ENCODE measurements around the gene MSRB3. TPM values are rescaled to one million over a fixed set of nuclear protein-coding genes. Genes with fewer than 3 reads are reported as not detected.

MSRB3 gene
- total RNA-seq, 1 donor from 2014 or later: 81.1 TPM

- no peak for DNase-seq (ENCODE audit: low spot score)
Observed at GRCh38 chr12:65492998-65493912, 214.8 kb downstream of the MSRB3 start.

GRCh38 chr12:65493913-65494245 is 215.4 kb downstream of the MSRB3 start:
- DNase-seq (ENCODE audit: low spot score): no peak

DNA sequence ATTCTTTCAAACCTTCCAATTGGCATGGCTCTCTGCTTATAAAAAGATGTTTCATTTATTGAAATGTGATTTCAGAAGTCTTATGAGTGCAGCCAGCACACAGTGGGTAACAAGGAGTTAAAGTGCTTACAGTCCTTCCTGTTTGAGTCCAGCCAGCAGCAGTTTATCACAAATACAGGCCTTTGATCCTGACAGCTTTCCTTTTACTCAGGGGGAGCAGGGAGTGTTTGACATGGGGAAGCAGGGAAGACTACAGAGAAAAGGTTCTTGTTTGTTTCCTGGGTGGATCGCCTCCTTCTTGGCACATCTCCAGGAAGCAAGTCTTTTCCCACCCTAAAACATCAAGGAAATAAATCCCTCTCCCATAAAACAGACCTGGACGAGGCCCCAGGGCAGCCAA is 216.1 kb downstream of the MSRB3 start:
- DNase-seq (ENCODE audit: low spot score): no peak

DNA sequence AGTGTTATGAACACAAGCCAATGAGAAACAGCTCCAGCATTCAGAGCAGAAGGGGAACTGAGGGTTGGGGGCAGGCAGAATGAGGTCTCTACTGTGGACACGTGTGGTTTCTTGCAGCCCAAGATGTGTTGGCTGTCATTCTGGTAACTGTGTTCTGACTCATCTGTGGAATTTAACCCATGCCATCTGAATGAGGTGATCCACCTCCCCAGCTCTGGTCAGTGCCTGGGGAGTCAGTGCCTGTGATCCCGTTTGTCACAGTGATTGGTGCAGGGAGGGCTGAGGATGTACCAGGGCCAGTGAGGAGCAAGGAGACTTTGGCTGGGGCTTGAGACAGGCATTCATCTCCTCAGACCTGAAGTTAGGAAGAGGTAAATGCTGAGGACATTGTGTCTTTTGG is 216.8 kb downstream of the MSRB3 start:
- DNase-seq (ENCODE audit: low spot score): no peak

GRCh38 chr12:65496617-65497016 is 218.1 kb downstream of the MSRB3 start:
- DNase-seq (ENCODE audit: low spot score): no peak

- DNase-seq (ENCODE audit: low spot score): no peak
Observed at GRCh38 chr12:65497660-65498059, 219.2 kb downstream of the MSRB3 start.

DNA sequence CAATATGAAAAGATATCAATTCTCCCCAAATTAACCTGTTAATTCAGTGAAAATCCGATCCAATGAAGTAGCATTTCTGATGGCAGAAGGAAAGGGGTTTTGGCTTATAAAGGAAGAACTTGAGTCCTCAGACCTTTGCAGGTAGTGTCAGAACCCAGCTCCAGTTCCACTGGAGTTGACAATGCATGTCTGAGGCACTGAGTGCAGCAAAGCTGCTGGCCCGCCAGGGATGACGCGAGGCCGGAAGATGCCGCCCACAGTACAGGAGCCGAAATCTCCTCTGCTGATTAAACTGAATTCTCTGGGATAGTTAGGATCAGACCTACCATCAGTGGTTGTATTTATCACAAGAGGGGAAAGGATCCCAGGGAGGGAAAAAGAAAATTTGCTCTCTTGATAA is 220.7 kb downstream of the MSRB3 start:
- no peak for DNase-seq (ENCODE audit: low spot score)

DNA sequence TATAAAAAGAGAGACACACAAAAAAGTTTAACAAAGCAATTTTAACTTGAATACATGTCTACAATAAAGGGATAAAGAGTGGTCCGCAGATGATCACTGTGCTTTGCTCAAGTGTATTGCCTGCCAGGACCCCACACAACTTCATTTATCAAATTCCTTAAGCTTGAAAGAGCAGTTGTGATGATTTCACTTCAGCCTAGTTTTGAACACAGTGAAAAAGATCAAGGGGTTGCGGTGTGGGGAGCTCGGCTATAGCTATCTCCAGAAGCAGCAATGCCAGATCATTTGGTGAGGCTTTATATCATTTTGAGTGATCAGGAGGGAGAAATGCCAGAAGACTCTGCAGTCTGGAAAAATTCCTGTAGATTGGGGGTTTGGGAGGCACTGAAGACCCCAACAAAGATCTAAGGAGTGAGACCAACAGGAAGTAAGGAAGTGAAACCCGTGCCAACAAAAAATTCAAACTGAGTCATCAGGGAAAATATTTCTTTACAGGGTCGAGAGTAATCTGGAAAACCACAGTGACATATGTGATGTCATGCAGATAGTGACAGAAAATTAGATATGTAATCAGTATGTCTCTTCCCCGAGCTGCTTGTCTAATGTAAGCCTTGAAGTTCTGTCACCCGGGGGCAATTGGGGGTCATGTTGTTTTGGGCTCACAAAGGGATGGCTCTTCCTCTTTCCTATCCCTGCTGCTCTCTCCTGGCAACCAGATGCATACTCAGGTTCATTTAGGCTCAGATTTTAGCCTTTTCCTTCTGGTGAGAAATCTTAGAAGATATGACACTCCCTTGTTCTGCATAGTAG is 221.8 kb downstream of the MSRB3 start:
- no peak for DNase-seq (ENCODE audit: low spot score)

DNA sequence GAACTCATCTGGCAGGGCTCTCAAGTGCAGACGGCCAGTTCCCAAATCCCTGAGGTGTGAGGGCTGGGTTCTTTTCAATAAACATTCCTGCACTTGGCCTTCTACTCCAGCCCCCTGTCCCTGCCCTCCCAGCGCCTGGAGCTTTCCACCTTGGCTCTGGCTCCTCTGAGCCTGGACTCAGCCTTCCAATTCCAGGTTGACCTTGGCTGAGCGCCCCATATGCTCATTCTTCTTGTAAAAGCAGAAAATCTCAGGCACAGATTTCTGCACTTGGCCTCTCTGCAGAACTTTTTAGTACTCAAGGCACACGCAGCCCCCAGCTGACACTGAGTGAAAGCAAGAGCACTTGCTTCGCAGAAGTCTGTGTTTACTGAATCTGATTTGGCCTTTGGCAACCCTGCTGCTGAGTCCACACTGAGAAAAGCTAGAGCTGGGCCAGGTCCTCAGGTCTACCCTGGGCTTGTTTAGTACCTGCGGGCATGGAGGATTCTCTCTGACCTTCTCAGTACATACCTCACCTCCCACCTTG is 222.7 kb downstream of the MSRB3 start:
- DNase-seq (ENCODE audit: low spot score): no peak

DNA sequence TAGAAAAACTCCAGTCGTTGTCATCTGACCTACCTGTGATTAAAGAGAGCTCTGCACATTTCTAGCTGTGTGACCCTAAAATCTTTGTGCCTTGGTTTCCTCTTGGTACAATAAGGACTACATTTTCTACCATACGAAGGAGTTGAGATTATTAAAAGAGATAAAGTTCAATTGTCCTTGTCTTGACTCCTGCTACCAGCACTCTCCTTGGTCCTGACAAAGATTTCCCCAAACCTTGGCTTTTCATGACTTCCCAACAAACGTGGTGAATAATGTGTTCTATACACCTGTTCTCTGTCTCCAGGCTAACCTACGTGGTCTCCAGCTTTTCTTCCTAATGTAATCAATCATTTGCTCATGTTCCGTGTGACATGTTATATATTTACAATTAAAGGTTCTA is 223.5 kb downstream of the MSRB3 start:
- no peak for DNase-seq (ENCODE audit: low spot score)

DNA sequence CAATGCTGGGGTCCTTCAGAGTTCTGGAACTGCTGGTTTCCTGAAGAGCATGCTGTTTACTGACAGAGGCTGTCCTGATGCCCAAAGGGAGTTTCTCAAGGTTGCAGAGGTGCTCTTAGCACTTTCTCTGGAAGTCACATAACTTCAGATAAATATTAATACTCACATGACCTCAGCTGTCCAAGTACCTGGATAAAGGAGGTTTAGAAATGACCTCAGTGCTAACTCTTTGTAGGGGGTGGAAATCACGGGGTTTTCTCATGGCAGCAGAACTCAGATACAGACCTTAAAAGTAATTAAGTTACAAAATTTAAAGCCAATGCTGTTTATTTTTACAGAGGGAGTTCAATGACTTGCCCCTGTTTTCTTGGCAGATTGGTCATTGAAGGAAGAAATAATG is 225.9 kb downstream of the MSRB3 start:
- no peak for DNase-seq (ENCODE audit: low spot score)

- DNase-seq (ENCODE audit: low spot score): no peak
Observed at GRCh38 chr12:65505386-65506121, 227.1 kb downstream of the MSRB3 start.

DNA sequence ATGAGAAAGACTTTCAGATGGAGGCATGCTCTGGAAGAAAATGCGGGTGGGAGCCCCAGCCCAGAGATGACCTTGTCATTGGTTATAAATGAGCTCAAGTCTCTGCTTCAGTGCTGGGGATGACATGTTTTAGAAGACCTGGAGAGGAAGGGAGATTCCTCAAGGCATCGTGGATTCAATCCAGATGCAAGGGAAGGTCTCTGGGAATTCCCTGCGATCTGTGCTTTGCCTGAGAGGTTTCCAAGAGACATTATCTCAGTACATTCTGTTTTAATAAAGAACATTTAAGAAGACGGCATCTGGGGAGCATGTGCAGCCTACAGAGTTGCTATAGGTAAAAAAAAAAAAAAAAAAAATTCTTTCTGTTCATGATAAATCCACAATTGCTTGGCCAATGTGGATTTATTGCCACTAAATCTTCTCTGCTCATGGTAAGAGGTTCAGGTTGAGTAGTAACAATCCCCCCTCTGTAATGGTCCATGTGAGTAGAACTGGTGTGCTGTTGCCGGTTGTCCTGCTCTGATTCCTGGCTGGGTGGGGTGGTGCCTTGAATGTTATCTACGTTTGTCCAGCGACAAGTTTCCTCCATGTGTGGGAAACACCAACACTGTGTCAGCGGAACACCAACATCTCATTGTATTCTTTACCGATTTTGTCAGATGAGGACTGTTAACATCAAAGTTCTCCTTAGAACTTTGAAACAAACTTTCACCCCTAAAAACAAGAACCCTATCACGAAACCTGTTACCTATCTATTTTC is 230.0 kb downstream of the MSRB3 start:
- DNase-seq (ENCODE audit: low spot score): no peak

DNA sequence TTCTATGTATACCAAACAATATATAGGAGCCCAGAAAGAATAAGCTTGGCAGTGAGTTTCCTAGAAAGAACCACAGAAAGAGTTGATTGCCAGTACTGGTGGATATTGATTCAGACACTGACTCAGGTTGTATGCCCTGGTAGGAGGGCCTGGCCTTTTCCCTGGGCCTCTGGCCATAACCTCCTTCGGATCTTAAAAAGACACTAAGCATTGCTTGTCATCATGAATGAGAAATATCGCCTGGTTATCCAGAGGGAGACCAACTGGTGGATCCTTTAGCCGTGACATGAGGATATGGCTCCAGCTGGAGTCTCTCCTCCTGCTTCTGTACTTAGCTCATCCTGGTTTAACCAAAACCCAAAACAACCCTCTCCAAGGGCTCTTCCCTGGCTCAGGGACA is 231.5 kb downstream of the MSRB3 start:
- DNase-seq (ENCODE audit: low spot score): no peak

DNA sequence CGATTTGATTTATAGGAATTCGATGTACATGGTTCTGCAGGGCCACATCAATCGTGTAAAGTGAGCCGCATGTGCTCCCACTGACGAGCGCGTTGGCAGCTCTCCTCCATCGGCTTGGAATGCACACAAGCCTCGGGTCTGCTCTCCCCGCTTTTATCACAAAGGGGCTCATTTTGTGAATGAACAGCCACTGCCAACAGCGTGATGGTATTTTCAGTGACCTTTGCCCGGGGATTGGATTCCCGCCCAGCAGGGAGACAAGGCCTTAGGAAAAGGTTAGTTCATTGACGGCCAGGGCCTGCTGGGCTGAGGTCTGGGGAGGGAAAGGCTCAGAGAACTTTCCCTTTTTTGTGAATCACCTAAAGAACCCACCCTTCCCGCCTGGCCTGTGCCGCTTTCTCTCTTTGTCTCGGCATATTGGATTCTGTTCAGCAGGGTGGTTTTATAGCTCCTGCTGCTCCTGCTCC is 232.1 kb downstream of the MSRB3 start:
- no peak for DNase-seq (ENCODE audit: low spot score)

GRCh38 chr12:65511134-65511834 is 232.8 kb downstream of the MSRB3 start:
- DNase-seq (ENCODE audit: low spot score): no peak

- no peak for DNase-seq (ENCODE audit: low spot score)
Observed at GRCh38 chr12:65511912-65512311, 233.4 kb downstream of the MSRB3 start.
